ENCODE data around the gene BTBD9.

DNA sequence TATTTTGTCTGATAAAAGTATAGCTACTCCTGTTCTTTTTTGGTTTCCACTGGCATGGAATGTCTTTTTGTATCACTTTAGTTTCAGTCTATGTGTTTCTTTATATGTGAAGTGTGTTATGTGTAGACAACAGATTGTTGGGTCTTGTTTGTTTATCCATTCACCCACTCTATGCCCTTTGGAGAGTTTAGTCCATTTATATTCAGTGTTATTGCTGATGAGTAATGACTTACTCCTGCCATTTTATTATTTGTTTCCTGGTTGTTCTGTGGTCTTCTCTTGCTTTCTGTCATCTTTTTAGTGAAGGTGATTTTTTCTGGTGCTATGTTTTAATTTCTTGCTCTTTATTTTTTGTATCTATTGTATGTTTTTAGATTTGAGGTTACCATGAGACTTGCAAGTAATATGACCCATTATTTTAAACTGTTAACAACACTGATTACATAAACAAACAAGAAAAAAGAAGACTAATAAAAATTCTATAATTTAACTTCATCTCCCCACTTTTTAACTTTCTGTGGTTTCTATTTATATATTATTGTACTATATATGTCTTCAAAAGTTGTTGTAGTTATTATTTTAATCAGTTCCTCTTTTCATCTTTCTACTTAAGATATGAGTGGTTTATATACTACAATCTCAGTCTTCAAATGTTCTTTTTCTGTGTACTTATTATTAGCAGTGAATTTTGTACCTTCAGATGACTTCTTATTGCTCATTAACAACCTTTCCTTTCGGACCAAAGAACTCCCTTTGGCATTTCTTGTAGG is 323.4 kb downstream of the BTBD9 start:
- no peak for TF ChIP-seq CTCF (IDR thresholded peaks at IDR 0.05; ENCODE audit: extremely low read depth in 1 of 2, insufficient read depth in 1 of 2, low read depth in 1 of 2, low read length in 2 of 2)
- TF ChIP-seq POLR2AphosphoS5 (IDR thresholded peaks at IDR 0.05; ENCODE audit: insufficient read depth, low read depth, low read length), result no peak
- no peak for TF ChIP-seq EZH2 (IDR thresholded peaks at IDR 0.05; ENCODE audit: borderline replicate concordance, low read depth, low read length, severe bottlenecking)

Measured in endothelial cell of umbilical vein (primary cell).